ENCODE results near the gene RBBP8.
"Not testable (repeated sequence)": the region's sequence is repeated elsewhere in the genome, so short reads cannot be mapped to it uniquely, and the experiment has no call there.

Gene RBBP8

DNA sequence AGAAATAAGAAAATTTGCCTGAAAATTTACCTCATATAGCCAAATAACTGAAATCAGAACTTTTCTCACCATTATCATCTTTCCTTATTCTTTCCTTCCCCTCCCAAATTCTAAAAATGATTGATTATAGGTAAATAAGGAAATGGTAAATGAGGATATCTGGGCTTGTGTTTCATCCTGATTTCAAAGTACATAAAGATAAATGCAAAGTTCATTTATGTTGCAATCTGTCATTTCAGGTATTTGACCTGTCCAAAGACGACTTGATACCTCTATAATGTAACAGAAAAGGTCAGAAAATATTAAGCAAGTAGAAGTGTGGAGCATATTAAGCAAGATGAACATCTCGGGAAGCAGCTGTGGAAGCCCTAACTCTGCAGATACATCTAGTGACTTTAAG lies 3.4 kb downstream of the RBBP8 start:
- no peak overlapping the region for H3K4me3 ChIP-seq (ENCODE audit: control insufficient read depth, low read depth, low read length)
- no peak for DNase-seq (ENCODE audit: low read depth)
- TF ChIP-seq, protein P1, sequence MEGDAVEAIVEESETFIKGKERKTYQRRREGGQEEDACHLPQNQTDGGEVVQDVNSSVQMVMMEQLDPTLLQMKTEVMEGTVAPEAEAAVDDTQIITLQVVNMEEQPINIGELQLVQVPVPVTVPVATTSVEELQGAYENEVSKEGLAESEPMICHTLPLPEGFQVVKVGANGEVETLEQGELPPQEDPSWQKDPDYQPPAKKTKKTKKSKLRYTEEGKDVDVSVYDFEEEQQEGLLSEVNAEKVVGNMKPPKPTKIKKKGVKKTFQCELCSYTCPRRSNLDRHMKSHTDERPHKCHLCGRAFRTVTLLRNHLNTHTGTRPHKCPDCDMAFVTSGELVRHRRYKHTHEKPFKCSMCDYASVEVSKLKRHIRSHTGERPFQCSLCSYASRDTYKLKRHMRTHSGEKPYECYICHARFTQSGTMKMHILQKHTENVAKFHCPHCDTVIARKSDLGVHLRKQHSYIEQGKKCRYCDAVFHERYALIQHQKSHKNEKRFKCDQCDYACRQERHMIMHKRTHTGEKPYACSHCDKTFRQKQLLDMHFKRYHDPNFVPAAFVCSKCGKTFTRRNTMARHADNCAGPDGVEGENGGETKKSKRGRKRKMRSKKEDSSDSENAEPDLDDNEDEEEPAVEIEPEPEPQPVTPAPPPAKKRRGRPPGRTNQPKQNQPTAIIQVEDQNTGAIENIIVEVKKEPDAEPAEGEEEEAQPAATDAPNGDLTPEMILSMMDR (conservative IDR thresholded peaks at IDR 0.05; ENCODE audit: control insufficient read depth, insufficient read depth, low read depth, low read length), result no peak

DNA sequence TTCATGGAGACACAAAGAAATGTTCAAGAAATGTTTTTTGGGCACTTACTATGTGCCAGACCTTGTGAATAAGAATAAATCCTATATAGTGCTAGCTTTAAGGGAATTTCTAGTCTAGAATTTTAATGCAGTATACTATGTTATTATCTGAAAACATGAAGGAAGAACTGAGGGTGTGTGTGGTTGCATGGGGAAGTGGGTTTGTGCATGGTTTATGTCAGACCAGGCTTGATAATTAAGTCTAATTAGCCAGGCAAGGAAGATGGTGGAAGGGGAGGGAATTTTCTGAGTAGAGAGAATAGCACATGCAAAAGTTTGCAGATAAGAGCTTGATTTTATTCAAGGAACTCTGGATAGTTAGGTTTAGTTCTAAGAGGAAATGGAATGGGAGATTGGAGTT lies 6.5 kb downstream of the RBBP8 start:
- no peak overlapping the region for H3K4me3 ChIP-seq (ENCODE audit: control insufficient read depth, low read depth, low read length)
- DNase-seq (ENCODE audit: low read depth), result no peak
- TF ChIP-seq, protein P1 (conservative IDR thresholded peaks at IDR 0.05; ENCODE audit: control insufficient read depth, insufficient read depth, low read depth, low read length), result no peak

DNA sequence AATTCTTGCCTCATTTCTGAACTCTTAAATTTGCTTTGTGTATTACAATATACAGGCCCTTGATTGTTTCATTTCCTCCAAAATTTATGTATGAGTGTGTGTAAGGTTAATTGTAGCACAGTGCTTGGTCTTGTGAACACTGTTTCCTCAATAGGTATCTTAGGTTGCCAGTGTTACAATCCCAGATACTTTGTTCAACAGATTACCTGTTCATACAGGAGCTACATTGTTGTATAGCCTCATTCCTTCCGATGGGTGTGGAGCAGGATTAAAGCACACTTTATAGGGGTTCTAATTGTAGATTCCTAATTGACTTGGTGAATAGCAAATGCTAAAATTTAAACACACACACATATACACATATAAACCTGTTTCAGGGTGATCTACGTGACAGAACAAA lies 10.7 kb downstream of the RBBP8 start:
- no peak for DNase-seq (ENCODE audit: low read depth)
- TF ChIP-seq, protein P1 (conservative IDR thresholded peaks at IDR 0.05; ENCODE audit: control insufficient read depth, insufficient read depth, low read depth, low read length), result no peak
- no peak overlapping the region for H3K4me3 ChIP-seq (ENCODE audit: control insufficient read depth, low read depth, low read length)

DNA sequence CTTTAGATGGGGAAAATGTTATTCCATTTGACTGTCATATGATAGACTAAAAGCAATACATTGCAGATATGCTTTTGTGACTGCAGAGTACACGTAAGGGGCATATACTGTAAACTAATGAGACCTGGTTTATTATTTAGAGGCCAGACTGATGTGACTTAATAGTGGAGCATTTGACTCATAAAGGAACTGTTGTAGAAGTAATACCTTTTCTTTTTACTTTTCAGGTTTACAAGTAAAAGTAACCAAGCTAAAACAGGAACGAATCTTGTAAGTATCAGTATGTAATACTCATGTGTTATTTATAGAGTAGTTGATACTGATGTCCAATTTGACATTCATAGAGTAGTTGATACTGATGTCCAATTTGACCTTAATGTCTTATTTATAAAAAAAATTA lies 13.1 kb downstream of the RBBP8 start:
- DNase-seq (ENCODE audit: low read depth), result no peak
- no peak overlapping the region for H3K4me3 ChIP-seq (ENCODE audit: control insufficient read depth, low read depth, low read length)
- TF ChIP-seq, protein P1 (conservative IDR thresholded peaks at IDR 0.05; ENCODE audit: control insufficient read depth, insufficient read depth, low read depth, low read length), result no peak

DNA sequence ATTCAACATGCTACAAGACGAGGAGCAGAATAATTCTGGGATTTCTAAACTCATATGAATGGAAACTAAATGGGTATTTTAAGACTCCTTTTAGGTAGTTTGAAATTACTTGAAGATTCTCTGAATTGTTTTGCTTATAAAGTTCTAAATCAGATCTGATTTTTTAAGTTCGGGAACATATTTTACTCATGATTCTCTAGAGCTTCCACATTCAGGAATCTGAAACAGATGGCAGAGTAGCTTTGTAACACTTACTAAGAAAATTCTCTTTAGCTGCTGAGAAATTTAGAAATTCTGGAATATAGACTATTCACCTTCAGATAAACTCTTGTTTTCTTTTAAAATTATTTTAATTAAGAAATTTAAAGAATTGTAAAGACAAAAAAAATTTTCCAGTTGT lies 13.7 kb downstream of the RBBP8 start:
- TF ChIP-seq, protein P1 (conservative IDR thresholded peaks at IDR 0.05; ENCODE audit: control insufficient read depth, insufficient read depth, low read depth, low read length), result no peak
- no peak overlapping the region for H3K4me3 ChIP-seq (ENCODE audit: control insufficient read depth, low read depth, low read length)

DNA sequence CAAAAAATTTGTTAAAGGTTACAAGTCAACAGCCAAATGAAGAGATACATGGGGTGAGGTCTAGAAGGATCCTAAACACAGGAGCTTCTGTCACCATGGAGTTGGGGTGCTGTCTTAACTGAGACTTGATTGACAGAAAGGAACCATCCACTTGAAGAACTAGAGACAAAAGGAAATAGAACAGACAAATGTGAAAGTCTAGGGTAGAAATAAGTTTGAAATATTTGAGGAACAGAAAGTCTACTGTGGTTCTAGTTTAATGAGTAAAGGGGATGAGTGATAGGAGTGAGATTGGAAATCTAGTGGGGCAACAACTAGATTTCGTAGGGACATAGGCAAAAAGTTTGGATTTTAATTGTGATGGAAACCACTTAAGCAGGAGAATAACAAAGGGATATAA lies 18.7 kb downstream of the RBBP8 start:
- TF ChIP-seq, protein P1 (conservative IDR thresholded peaks at IDR 0.05; ENCODE audit: control insufficient read depth, insufficient read depth, low read depth, low read length), result no peak
- no peak overlapping the region for H3K4me3 ChIP-seq (ENCODE audit: control insufficient read depth, low read depth, low read length)
- DNase-seq (ENCODE audit: low read depth), result no peak

More for the DNA sequence above, 13.7 kb downstream of the RBBP8 start:
- peak; percentile 21 for DNase-seq (ENCODE audit: low read depth)

DNA sequence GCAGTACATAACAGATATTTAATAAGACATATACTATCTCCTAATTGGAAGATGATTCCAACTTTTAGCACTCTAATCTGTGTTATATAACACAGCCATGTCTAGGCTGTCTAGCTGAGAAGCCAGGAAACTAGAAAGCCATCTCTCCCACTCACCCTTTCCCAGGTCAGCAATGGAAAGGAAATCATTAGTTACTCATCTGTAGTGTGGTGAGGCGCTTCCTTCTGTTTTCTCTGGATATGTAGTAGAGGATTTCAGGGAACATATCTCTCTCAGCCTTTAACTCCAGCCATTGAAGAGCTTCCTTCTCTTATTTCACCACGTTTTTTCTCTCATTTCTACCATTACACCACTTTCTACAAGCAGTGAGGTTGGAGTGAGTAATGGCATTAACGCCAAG lies 19.4 kb downstream of the RBBP8 start:
- no peak for DNase-seq (ENCODE audit: low read depth)
- TF ChIP-seq, protein P1 (conservative IDR thresholded peaks at IDR 0.05; ENCODE audit: control insufficient read depth, insufficient read depth, low read depth, low read length), result no peak
- H3K4me3 ChIP-seq (ENCODE audit: control insufficient read depth, low read depth, low read length), result no peak overlapping the region

DNA sequence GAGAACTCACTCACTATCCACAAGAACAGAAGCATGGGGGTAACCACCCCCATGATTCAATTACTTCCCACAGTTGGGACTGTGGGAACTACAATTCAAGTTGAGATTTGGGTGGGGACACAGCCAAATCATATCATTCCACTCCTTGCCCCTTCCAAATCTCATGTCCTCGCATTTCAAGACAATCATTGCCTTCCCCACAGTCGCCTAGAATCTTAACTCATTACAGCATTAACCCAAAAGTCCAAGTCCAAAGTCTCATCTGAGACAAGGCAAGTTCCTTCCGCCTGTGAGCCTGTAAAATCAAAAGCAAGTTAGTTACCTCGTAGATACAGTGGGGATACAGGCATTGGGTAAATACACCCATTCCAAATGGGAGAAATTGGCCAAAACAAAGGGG lies 20.9 kb downstream of the RBBP8 start:
- not testable (repeated sequence) for H3K4me3 ChIP-seq (ENCODE audit: control insufficient read depth, low read depth, low read length); DNase-seq (ENCODE audit: low read depth)

Measured in fibroblast of mammary gland (primary cell).